ENCODE results near the gene MARCO. TPM values are rescaled to one million over a fixed set of nuclear protein-coding genes. Genes with fewer than 3 reads are reported as not detected.

Gene MARCO
- total RNA-seq, 1 experiment from 2014 or later = not detected

DNA sequence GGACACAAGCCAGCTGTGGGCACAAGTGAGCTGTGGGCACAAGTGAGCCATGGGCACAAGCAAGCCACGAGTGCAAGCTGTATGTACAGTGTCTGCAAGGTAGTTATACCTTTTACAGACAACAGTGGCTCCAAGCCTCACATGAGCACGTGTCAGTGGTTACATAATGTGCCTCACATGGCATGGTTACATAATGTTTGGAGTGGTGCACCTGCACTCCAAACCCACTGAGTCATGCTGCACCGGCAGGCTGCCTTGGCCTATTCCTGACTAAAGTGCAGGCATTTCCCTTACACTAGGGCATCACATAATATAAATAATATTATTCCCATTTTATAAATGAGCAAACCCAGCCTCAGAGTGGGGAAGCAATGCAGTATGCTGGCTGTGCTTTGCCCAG is 62.6 kb downstream of the MARCO start:
- DNase-seq (ENCODE audit: low read depth) = no peak

DNA sequence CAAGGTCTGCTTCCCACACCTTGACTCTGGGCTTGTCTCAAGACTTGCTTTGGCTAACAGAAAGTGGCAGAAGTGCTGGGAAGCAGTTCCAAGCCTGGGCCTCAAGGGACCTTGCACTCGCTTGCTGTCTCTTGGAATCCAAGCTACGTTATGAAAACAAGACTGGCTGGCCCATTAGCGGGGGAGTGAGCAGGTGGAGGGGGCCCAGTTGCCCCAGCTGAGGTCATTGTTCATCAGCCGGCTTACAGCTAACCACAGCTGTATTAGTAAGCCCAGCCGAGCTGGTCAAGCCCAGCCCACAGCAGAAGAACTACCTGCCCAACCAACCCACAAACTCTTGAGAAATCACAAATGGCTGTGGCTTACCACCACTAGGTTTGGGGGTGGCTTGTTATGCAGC is 63.1 kb downstream of the MARCO start:
- peak; percentile 47 for DNase-seq (ENCODE audit: low read depth)

DNA sequence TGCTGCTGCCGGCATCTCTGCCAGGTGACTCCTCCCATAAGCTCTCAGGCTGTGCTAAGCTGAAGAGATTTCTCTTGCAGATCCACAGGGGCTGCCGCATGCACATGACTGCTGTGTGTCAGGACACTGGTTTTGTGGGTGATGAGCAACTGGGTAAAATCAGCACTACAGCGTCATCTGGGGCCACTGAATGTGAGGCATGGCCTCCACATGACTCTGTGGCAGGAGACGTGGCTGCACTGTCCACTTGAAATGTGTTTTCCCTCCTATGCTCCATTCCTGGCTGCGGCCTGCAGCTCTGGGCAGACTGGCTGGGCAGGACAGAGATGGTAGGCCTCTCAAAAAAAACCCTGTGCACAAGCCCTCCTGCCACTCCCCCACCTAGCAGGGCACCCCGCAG is 63.6 kb downstream of the MARCO start:
- DNase-seq (ENCODE audit: low read depth) = peak; percentile 31

DNA sequence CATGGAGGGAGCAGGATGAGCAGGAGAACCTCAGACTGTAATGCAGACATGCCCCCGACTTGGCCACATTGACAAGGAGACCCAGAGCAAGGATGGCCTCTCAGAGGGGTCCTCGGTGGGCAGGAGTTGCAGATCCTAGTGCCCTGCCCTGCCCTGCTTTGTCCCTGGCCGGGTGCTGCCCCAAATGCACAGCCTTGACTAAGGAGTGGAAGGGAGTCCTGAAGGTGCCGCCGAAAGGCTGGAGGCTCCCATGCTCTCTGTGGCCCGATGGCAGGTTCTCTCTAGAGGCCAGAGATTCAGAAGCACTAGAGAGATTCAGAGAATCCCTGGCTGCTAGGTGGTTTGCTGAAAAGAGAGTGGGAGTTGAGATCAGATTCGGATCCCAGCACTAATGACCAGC is 64.4 kb downstream of the MARCO start:
- DNase-seq (ENCODE audit: low read depth) = no peak

DNA sequence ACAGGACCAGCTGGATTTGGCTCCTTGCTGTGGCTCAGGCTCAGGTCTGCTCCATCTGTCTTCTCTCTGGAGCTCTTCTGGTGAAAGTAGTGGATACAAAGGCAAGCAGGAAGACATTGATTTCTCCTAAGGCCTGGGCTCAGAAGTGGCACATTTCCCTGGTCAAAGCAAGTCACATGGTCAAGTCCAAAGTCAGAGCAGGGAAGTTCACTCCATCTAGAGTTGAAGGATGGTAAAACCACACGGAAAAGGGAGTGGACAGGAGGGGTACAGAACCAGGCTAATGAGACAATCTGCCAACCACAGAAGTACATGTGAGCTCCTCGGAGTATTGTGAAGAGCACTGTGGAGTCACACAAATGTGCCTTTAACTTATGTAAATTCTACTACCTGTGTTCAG is 66.1 kb downstream of the MARCO start:
- DNase-seq (ENCODE audit: low read depth) = peak; percentile 6

DNA sequence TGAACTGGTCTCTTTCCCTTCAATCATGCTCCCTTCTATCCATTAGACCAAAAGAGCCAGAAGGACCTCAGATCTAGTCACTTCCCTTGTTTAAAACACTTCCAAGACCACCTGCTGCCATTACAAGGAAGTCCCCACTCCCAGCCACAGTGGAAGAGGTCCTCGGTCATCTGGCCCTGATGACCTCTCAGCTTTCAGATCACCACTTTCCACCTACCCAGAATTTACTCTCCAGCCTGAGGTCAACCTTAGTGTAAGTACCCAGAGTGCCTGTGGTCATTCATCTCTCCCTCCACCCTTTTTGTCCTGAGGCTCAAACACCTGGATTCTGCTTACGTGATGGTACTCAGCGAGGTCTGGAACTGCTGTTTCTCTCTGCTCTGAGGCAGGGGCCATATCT is 67.1 kb downstream of the MARCO start:
- DNase-seq (ENCODE audit: low read depth) = no peak

DNA sequence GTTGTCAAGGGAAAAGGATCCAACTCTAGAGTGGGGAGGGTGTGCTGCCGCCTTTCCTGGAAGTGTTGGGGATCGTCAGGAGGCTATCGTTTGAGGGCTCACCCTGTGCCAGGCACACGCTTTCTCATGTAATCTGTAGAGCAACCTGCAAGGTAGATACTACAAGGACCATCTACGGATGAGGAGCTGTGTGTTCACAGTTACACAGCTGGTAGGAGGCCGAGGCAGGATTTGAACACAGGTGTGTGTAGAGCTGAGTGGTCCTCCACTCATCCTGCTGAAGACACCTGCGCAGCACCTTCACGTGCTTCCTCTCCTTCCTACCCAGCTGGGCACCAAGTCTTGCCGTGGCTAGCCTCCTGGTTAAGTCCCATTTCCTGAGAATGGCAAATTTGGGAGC is 68.3 kb downstream of the MARCO start:
- DNase-seq (ENCODE audit: low read depth) = no peak

DNA sequence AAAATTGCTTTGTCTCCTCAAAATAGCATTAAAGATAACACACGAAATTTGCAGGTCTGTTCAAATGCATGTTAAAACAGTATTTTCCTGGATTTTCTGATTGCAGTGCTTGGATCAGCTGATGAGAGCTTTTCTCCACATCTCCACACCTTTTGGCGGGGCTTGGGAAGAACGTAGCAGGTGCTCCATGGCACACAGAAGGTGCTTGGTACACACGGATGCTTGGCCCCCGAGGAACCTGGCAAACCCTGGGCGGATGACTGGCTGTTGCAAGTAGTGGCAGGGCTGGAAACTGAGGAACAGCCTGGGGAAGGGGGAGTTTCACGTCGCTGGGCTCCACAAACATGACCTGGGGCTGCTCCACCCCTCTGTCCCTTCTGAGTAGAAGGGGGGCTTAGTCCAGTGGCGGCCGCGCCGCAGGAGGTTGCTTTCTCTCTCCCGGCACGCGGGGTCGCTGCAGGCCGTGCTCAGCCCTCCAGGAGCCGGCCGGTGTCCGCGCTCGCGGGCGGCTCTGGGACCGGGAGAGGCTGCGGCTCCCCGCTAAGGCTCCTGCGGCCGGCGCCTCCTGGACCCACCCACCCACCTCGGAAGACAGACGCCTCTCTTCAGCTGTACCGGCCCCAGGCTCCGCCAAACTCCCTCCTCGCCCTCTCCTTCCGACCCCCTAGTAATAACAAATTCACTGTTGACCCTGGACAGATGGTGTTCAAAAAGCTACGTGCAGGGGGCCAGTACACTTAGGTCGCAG is 69.3 kb downstream of the MARCO start:
- peak; percentile 34 for DNase-seq (ENCODE audit: low read depth)

DNA sequence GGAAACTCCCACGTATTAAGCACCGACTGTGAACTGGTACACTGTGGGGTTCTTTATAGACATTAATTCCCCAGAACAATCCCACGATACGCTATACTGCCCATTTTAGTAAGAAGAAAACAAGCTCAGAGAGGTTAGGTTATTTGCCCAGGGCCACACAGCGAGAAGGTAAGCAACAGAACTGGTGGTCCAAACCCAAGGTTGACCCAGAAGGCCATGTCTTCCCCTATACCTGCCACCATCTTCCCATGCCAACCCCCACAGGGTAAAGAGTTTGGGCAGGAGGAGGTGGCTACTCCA is 69.9 kb downstream of the MARCO start:
- no peak for DNase-seq (ENCODE audit: low read depth)

DNA sequence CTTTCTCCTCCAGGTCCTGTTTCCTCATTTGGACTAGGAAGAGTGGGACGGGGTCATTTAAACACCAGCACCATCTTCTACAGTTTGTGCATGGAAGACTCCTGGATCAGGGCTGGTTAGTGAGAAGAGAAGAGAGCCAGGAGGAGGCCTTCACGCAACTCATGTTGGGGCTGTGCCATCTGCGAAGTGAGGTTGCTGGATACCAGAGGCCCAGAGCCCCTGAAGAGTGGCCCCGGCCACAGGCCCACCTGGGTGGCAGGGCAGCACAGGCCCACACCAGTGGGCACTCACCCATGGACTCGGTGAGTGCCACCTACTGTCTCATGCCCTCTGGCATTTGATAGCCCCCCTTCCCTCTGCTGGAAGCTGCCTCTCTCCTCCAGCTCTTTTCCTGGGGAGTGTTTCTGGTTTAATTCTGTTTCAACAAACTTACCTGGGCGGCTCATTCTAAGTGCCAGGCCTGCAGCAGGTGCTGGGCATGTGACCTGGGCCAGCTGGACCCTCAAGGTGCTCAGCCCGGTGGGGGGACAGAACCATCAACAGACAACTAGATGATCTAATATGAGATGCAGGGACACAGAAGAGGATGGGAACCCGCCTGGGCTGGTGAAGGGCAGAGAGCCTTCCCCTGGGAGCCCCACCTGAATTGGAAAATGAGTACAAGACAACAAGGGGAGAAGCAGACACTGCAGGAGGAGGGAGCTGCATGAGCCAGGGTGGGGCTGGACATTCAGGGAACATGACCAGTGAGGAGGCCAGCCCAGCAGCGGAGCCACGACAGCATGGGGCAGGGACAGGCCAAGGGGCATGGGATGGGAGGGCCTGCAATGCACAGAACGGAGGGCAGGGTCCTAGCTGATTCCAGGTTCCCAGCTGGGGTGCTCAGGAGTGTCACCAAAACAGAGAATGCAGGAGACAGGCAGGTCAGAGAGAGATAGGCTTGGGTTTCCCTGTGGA is 70.6 kb downstream of the MARCO start:
- no peak for DNase-seq (ENCODE audit: low read depth)

DNA sequence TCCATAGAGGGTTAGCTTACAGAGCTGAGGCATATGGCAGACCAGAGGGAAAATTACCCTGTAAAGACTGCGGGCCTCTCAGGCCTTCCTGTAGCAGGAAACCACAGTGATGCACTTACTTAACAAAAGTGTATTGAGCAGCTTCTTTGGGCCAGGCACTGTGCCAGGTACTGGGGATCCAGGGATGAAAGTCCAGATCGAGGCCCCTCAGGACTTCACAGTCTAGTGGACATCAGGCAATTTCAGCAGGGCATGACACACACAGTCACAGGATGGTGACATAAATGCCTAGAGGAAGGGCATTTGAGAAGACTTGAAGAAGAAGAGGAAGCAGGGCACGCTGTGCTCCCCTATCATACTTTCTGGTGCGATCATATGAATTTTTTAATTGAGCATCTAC is 71.7 kb downstream of the MARCO start:
- no peak for DNase-seq (ENCODE audit: low read depth)

DNA sequence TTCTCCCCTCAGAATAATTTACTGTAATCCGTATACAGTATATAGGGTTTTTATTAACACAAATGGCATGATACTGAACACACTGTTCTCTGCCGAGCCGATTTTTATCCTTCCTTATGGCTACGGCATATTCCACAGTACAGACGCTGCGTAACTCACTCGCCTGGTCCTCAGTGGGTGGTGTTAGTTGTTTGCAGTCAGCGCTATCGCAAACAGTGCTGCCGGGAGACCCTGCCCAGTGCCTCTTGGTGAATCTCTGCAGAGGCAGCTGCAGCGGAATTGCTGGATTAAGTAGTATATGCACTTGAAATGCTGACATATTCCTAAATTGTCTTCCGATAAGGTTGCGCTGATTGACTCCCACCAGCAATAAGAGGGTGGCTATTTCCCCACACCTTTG is 73.9 kb downstream of the MARCO start:
- no peak for DNase-seq (ENCODE audit: low read depth)

DNA sequence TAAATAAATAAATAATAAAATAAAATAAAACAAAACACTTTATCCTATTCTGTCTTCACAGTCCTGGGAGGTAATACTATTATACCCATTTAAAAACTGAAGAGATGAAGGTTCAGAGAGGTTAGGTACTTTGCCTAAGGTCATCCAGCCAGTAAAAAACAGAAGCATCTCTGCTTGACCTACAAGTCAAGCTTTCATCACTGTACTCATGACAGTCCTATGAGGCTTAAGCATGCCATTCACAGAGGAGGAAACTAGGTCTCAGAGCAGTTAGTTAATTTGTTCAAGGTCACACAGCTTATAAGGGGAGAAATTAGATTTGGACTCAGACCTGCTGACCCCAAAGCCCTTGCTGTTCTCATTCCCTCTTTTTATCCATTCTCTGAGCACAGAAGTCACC is 77.5 kb downstream of the MARCO start:
- DNase-seq (ENCODE audit: low read depth) = no peak

DNA sequence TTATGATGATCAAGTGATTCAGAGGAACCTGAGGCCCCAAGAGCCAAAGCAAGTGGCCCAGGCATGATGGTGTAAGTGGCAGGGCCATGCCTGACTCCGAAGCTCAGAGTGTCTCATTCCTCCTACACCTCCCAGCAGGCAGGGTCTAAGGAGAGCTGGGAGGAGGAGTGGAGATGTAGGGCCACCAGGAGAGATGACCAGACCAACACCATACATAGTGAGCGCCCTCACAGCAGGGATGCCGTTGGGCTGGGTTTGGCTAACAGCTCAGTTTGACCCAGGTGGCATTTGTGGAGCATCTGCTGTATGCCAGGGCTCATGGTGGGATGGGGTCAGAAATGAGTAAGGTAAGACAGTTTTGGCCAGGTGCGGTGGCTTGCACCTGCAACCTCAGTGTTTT is 80.7 kb downstream of the MARCO start:
- no peak for DNase-seq (ENCODE audit: low read depth)

DNA sequence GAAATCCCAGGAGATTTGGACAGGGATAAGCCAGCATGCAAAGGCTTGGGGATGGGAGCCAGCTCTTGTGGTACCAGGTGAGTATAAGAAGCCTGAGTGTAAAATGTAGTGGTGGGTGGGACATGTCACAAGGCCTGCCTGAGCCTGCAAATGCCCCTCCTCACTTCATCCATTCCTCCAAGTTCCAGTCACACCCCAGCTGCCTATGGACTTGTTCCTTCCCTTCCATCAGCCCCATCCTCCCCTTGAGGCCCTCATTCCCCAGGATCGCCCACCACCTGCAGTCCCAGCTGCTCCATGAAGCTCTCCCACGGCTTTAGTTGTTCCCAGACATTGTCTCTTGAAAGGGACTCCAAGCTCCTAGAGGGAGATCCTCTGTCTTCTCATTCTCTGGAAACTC is 81.5 kb downstream of the MARCO start:
- DNase-seq (ENCODE audit: low read depth) = no peak

DNA sequence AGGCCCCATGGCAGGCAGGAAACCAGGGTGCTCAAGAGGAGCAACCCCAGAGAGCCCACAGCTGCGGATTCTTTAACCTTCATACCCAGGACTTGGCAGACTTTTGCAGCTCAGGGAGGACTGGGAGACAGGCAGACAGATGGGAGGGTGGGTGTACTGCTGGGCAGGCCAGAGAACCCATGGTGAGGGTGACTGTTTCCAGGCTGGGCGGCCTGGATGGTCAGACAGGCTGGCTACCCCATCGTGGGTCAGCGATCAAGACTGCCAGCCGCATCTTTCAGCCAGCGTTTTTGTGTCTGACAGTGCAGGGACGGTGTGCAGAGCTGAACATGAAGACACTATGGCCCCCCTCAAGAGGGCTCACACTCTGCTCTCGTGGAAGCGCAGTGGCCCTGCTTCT is 82.2 kb downstream of the MARCO start:
- no peak for DNase-seq (ENCODE audit: low read depth)

DNA sequence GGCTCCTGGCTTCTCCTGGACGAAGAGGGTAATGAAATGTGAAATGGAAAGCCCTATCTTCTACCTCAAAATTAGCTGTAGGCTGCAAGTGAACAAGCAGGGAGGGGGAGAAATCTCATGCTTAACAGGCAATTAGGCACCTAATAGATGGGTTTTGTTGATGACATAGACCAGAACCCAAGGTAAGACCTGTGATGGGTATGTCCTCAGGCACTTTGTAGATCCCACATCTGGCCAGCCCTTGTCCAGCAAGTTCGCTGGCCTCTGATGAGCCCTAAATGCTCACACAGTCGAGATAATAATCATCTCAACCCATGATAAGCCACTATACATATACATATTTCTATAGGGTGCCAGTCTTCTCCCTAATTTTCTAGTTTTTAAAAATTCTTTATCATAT is 82.6 kb downstream of the MARCO start:
- DNase-seq (ENCODE audit: low read depth) = no peak

DNA sequence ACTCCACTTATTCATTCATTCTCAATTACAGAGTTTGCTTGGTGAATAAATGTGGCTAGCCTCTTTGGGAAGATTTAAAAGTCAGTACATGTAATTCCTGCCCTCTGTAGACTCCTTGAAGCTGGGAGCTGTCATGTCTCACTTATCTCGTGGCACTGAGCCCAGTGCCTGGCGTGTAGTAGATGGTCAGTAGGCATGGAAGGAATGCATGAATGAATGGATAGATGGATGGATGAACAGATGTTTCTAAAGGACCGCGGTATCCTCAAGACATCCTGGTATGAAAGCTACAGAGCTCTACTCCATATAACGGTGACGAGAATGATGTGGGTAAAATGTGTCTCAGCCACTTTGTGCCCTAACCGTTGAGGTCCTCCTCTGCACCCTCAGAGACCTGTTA is 83.0 kb downstream of the MARCO start:
- DNase-seq (ENCODE audit: low read depth) = peak; percentile 26

DNA sequence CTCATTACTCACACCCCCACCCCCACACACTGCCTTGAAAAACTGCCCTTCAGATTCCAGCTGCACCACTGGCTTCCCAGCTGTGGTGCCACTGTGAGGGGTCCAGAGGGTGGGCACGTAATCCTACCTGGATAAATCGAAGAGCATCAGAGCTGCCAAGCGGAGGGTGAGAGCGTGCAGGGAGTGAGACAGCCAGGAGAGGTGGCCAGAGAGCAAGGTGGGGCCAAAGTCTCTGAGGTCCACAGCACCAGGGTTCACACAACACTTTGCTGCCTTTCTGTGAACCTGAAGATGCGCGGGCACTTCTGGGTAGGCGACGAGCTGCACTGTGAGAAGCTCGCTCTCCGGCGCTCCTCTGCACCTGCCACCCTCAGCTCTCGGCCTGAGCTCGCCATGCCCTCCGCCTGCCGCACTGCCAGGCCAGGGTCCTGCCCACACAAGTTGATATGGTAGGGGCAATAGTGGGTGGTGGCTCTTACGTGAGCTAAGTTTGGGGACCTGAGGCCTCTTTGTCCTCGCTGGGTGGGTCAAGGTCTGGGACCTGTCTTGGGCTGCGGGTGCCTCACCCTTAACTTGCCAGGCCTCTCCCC is 83.9 kb downstream of the MARCO start:
- no peak for DNase-seq (ENCODE audit: low read depth)

DNA sequence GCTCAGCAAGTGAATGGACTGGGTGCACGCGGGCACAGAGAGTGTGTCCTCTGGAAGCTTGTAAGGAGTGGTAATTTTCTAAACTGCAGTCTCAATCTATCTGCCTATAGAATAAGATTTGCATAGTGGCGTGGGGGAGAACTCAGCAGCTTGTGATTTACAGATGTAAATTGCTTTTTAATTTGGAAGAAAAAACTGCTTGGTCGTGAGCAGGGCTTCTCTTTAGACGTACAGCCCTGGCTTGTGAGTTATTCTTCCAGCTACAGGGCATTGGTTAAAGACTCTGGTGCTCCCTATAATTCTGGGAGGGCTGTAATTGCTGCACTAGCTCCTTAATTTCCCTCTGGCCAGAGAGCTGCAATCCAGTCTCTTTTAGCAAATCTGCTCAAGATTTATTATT is 84.9 kb downstream of the MARCO start:
- no peak for DNase-seq (ENCODE audit: low read depth)

DNA sequence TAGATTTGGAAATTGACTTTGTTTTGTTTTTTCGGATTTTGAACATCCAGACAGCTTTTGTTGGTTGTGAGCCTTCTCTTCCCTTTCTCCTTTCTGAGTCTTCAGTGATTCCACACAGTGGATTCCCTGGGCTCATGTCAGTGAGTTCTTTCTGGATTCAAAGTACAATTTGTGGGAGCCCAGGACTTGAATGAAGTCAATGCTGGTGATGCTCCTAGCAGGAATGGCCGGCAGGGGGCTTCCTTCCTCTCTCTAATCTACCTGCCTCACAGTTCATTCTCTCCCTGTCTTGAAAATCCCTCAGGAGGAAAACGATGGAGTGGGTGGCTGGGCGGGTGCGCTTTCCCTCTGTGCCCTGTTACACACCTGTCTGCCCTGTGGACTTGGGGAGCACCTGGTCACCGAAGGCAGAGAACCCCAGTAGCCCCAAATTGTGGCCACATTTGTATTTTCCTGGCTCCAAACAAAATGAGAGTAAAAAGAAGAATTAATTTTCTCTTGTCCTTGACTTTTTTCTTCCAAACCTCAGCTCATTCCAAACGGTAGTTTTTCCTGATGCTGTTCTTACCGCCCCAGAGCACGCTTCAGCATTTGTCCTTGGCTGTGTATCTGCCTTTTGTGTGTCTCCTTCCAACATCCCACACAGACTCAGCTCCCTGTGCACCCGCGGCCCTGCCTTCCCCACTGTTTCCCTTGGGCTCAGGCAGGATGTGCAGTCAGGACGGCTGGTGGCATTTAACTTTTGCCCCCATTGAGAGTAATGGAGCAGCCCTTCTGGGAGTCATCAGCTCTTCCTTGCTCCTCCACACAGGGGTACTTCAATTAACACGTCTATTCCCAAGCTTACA is 86.6 kb downstream of the MARCO start:
- peak; percentile 22 for DNase-seq (ENCODE audit: low read depth)

DNA sequence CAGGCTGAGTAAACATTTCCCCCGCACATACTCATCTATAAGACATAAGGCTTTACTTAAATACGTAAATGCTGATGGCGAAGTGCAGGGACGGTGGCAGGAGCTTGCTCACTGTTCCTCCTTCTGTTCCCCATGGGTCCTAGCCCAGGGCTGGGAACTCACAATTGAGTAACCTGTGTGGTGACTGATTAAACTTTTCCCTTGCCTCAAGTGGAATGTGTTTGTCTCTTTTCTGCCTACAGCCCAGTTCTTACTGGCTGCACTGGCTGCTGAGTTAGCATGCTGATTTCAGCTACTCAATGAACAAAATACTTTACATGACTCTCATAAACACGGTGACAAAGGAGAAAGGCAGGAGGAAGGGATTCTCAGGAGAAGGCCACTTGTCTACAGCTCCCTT is 87.3 kb downstream of the MARCO start:
- DNase-seq (ENCODE audit: low read depth) = no peak

All from LHCN-M2 (cell line).